CD8-positive, alpha-beta memory T cell (primary cell): ENCODE measurements around the gene CEND1. TPM values are rescaled to one million over a fixed set of nuclear protein-coding genes. Genes with fewer than 3 reads are reported as not detected.

Source experiments
- CTCF ChIA-PET: fragments of 350-600 bp; sonication (Branson Sonifier 250); formaldehyde crosslinking; loops from one replicate; lab custom pipeline; 2021; ENCODE audit warnings: antibody characterized with exemption; lab: Charles Lee
- POLR2A ChIA-PET: fragments of 350-600 bp; sonication (Branson Sonifier 250); formaldehyde crosslinking; loops from one replicate; lab custom pipeline; 2021; ENCODE audit warnings: antibody characterized with exemption; lab: Charles Lee
- DNase-seq, 5 donors: peaks; one replicate each; pipeline versions ENCODE4 v3.0.0 to v3.0.0-alpha.2; 2020 to 2022; ENCODE audit warnings: mixed read lengths in 1 of 5
- H3K27ac ChIP-seq: one replicate; pipeline ENCODE4 v1.7.0; 2013; ENCODE audit warnings: low read depth, mild to moderate bottlenecking, low read length, moderate library complexity
- H3K27me3 ChIP-seq: 2 replicates; pipeline ENCODE4 v1.7.0; 2013; ENCODE audit warnings: low read length, mild to moderate bottlenecking; ENCODE audit not compliant: insufficient read depth, poor library complexity, severe bottlenecking
- H3K36me3 ChIP-seq: 2 replicates; pipeline ENCODE4 v1.7.0; 2013; ENCODE audit warnings: mild to moderate bottlenecking, low read length, moderate library complexity; ENCODE audit not compliant: insufficient read depth
- H3K4me1 ChIP-seq: 2 replicates; pipeline ENCODE4 v1.7.0; 2013; ENCODE audit warnings: mild to moderate bottlenecking, low read length, moderate library complexity; ENCODE audit not compliant: insufficient read depth
- H3K4me3 ChIP-seq: 2 replicates; pipeline ENCODE4 v1.7.0; 2013; ENCODE audit warnings: mild to moderate bottlenecking, low read length
- H3K9me3 ChIP-seq: 2 replicates; pipeline ENCODE4 v1.7.0; 2013; ENCODE audit warnings: mild to moderate bottlenecking, low read length
- H3K27ac Mint-ChIP-seq, 8 donors: one replicate each; pipeline ENCODE4 v1.8.0; 2020 to 2021; ENCODE audit warnings: mixed read lengths in 8 of 8, mild to moderate bottlenecking in 6 of 8, inconsistent platforms in 3 of 8, moderate library complexity in 3 of 8
- H3K27me3 Mint-ChIP-seq, 2 donors: one replicate each; pipeline ENCODE4 v1.8.0; 2020 to 2021; ENCODE audit warnings: mixed read lengths in 2 of 2, mild to moderate bottlenecking in 1 of 2, moderate library complexity in 1 of 2
- H3K36me3 Mint-ChIP-seq, 3 donors: one replicate each; pipeline ENCODE4 v1.8.0; 2020 to 2021; ENCODE audit warnings: mixed read lengths in 3 of 3, inconsistent platforms in 1 of 3, mild to moderate bottlenecking in 1 of 3
- H3K4me1 Mint-ChIP-seq, 3 donors: one replicate each; pipeline ENCODE4 v1.8.0; 2020 to 2021; ENCODE audit warnings: mixed read lengths in 3 of 3, inconsistent platforms in 1 of 3, mild to moderate bottlenecking in 1 of 3
- H3K4me3 Mint-ChIP-seq, 7 donors: one replicate each; pipeline ENCODE4 v1.8.0; 2020 to 2021; ENCODE audit warnings: mixed read lengths in 7 of 7, mild to moderate bottlenecking in 6 of 7, moderate library complexity in 4 of 7, inconsistent platforms in 2 of 7
- H3K9me3 Mint-ChIP-seq, 5 donors: one replicate each; pipeline ENCODE4 v1.8.0; 2020 to 2022; ENCODE audit warnings: mixed read lengths in 5 of 5, mild to moderate bottlenecking in 3 of 5, moderate library complexity in 2 of 5, inconsistent platforms in 1 of 5
- polyA plus RNA-seq: library from polyadenylated mRNA; unstranded; fragments of 300-500 nt; fragmentation: Illumina TruSeq; gene quantifications from one replicate; pipeline ENCODE4 v1.2.3, GENCODE V29; 2021
- total RNA-seq, 2 experiments: library from RNA; stranded (reverse); gene quantifications; one replicate each; pipeline ENCODE4 v1.2.3, GENCODE V29; 2021

Gene CEND1
- total and polyA plus RNA-seq, 3 experiments from 2014 or later: 0.13 to 2.6 (median 2.1) TPM

DNA sequence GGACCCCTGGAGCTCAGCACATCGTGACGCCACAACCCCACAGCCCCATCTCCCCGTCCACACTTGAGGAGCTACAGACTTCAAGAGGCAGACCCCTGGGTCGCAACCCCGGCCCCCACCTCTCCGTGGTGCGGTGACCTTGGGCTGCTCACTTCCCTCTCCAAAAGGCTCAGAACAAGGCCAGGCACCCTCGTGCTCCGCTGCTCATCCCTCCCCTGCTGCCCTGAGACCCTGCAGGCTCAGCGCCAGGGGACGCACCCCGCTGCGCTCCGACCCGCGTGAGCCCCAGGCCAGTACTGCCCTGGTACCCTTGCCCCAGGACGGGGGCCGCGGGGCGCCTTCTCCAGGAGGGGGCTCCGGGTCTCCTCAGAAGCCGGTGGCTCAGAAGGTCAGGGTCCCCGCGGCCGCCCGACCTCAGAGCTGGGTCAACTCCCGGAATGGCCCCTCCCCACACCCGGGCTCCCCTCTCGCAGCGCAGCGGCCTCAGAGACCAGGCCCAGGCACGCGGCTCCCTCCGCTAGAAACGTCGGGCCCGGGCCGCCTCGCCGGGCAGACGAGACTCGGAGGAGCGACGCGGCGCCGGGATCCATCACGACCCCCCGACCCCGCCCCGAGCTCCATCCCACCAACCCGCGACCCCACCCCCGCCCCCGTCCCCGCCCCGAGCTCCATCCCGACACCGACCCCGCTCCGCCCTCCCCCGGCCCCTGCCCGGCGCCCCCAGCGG, 13.2 kb downstream of the CEND1 start:
- no peaks in the 10 kb centered on the region for H3K27me3 ChIP-seq
- Mint-ChIP-seq H3K4me3 (peak overlapping the region; percentile 75 to 91 (median 82)), H3K27me3 (no peaks in the 10 kb centered on the region), H3K9me3 (no peaks in the 10 kb centered on the region), H3K36me3 (peaks cover 0 to 7% (median 0%) of the 10 kb centered on the region in 3 donors), H3K4me1 (peaks cover 5 to 32% (median 22%) of the 10 kb centered on the region in 3 donors), H3K27ac (peak overlapping the region in 5 of 8 donors; percentile 30 to 98 (median 84))
- H3K36me3 ChIP-seq: no peaks in the 10 kb centered on the region
- peaks cover 21% of the 10 kb centered on the region for H3K4me1 ChIP-seq
- no peak for DNase-seq
- peak overlapping the region; percentile 51 for H3K4me3 ChIP-seq
- CTCF ChIA-PET: interaction anchor here (1.2 kb wide), 2 partner anchors 11 to 22 kb away, joined by 3 read pairs; no protein-coding TSS in a partner anchor
- no peaks in the 10 kb centered on the region for H3K9me3 ChIP-seq
- peak overlapping the region; percentile 54 for H3K27ac ChIP-seq
- POLR2A ChIA-PET: interaction anchor here (0.9 kb wide), 1 partner anchor 29 kb away, joined by 5 read pairs; the partner anchor contains the start of gene TALDO1

DNA sequence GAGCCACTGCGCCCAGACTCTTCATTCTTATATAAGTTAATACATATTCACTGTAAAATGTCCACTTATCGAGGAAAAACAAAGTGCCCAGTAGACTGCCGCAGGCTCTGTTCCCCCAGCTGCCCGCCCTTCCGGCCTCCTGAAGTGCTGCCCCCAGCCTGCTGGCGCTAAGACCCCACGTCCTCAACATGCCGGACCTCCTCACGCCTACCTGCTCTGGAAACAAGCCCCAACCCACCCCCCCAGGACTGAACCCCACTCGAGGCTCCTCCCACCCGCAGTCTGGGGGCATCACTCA, 13.7 kb downstream of the CEND1 start:
- CTCF ChIA-PET: interaction anchor here (0.6 to 1.2 kb wide), 3 partner anchors 10 to 96 kb away, joined by 3 read pairs; no protein-coding TSS in a partner anchor
- Histone ChIP-seq H3K36me3 (no peaks in the 10 kb centered on the region), H3K27me3 (no peaks in the 10 kb centered on the region), H3K4me1 (peaks cover 21% of the 10 kb centered on the region), H3K27ac (peak overlapping the region; percentile 54), H3K4me3 (peak overlapping the region; percentile 51), H3K9me3 (no peaks in the 10 kb centered on the region)
- Mint-ChIP-seq H3K4me3 (peak overlapping the region; percentile 75 to 91 (median 82)), H3K4me1 (peaks cover 5 to 32% (median 22%) of the 10 kb centered on the region in 3 donors), H3K36me3 (peaks cover 0 to 7% (median 0%) of the 10 kb centered on the region in 3 donors), H3K27ac (peak overlapping the region in 5 of 8 donors; percentile 30 to 98 (median 84)), H3K9me3 (no peaks in the 10 kb centered on the region), H3K27me3 (no peaks in the 10 kb centered on the region)
- POLR2A ChIA-PET: interaction anchor here (0.9 to 1.2 kb wide), 2 partner anchors 28 to 33 kb away, joined by 3 to 5 read pairs; partner anchors contain the start of genes RPLP2 and TALDO1
- DNase-seq: no peak

DNA sequence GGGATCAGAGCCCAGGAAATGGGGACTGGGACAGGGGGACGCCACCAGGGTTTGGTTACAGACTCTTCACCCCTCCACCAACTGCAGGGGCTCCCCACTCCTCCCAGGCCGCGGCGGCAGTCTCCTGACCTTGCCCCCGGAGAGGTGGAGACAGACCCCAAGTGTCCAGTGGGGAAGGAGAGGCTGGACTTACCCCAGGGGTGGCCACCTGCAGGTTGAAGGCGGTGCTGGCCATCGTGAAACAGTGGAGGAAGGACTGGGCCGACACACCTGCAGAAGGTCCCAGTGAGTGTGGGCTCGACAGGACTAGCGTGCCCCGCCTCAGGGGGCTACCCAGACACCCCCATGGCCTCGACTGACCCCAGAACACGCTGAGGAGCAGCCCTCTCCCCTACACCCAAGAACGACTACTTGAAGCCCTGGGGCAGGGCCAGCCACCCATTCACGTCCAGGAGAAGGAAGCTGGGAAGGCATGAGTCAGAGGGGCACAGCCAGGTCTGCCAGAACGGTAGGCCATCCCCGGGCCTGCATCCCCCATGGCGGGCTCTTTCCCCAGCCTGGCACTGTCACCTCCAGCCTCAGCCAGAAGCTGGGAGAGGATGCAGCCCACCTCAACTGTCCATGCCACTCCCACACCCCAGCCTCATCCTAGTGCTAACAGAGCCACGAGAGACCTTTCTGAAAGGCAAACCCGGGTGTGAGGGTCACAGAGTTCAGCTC, 14.9 kb downstream of the CEND1 start:
- Mint-ChIP-seq H3K4me1 (peaks cover 5 to 32% (median 19%) of the 10 kb centered on the region in 3 donors), H3K9me3 (no peaks in the 10 kb centered on the region), H3K36me3 (peaks cover 0 to 17% (median 1%) of the 10 kb centered on the region in 3 donors), H3K4me3 (peak overlapping the region; percentile 61 to 87 (median 79)), H3K27me3 (no peaks in the 10 kb centered on the region), H3K27ac (peak overlapping the region in 2 of 8 donors; percentile 54 to 94)
- H3K4me1 ChIP-seq: peaks cover 21% of the 10 kb centered on the region
- H3K36me3 ChIP-seq: no peaks in the 10 kb centered on the region
- no peaks in the 10 kb centered on the region for H3K9me3 ChIP-seq
- ChIA-PET CTCF (interaction anchor here (1.2 kb wide), 1 partner anchor 24 kb away, joined by 3 read pairs; no protein-coding TSS in a partner anchor), POLR2A (interaction anchor here (1.2 kb wide), 1 partner anchor 34 kb away, joined by 3 read pairs; the partner anchor contains the start of gene RPLP2)
- no peak overlapping the region for H3K4me3 ChIP-seq
- no peak for DNase-seq
- H3K27ac ChIP-seq: peak overlapping the region; percentile 54
- H3K27me3 ChIP-seq: no peaks in the 10 kb centered on the region

DNA sequence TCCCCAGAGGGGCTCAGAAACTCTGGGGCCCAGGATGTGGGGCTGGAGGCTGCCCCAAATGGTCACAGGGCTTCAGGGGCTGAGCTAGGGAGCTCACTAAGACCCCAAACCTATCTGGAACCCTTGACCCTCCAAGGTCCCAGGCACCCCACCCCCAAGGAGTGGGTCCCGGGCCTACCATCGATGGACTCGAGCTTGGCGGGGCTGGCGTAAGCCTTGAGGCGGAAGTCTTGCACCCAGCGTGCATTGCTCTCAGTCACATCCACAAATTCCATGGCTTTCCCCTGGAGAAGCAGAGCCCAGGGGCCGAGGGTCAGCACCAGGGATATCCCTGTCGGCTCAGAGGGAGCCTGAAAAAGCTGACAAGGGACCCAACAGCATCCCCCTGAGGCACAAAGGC, 16.1 kb downstream of the CEND1 start:
- ChIA-PET CTCF (no interaction called here), POLR2A (no interaction called here)
- no peak for DNase-seq
- Mint-ChIP-seq H3K36me3 (peaks cover 0 to 16% (median 1%) of the 10 kb centered on the region in 3 donors), H3K4me3 (no peak overlapping the region), H3K27ac (no peak overlapping the region), H3K27me3 (no peaks in the 10 kb centered on the region), H3K9me3 (no peaks in the 10 kb centered on the region), H3K4me1 (peaks cover 5 to 24% (median 14%) of the 10 kb centered on the region in 3 donors)
- H3K4me3 ChIP-seq: no peak overlapping the region
- no peaks in the 10 kb centered on the region for H3K36me3 ChIP-seq
- H3K4me1 ChIP-seq: peaks cover 21% of the 10 kb centered on the region
- H3K27ac ChIP-seq: no peak overlapping the region
- no peaks in the 10 kb centered on the region for H3K27me3 ChIP-seq
- H3K9me3 ChIP-seq: no peaks in the 10 kb centered on the region

DNA sequence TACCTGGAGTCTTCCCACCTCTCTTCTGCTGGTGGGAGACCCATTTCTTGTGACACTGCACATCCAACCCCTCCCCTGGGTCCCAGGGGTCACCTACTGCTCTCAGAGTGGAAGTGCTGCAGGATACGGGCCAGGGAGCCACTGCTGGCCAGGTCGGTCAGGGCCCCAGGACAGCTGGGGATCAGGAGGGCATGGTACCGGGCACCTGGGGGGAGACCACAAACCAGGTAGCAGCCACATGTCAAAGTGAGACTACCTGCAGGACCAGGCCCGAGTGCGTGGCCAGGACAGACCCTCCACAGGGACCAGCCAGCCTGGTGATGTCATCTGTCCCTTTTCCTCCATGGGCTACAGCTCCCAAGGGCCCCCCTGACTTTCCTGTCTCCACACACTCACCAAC, 16.5 kb downstream of the CEND1 start:
- Mint-ChIP-seq H3K27ac (peak overlapping the region in 1 of 8 donors; percentile 32), H3K27me3 (no peaks in the 10 kb centered on the region), H3K4me1 (peaks cover 5 to 23% (median 14%) of the 10 kb centered on the region in 3 donors), H3K36me3 (peaks cover 0 to 16% (median 1%) of the 10 kb centered on the region in 3 donors), H3K9me3 (no peaks in the 10 kb centered on the region), H3K4me3 (no peak overlapping the region)
- POLR2A ChIA-PET: no interaction called here
- Histone ChIP-seq H3K9me3 (no peaks in the 10 kb centered on the region), H3K27me3 (no peaks in the 10 kb centered on the region), H3K4me1 (peaks cover 19% of the 10 kb centered on the region), H3K36me3 (no peaks in the 10 kb centered on the region), H3K4me3 (no peak overlapping the region), H3K27ac (no peak overlapping the region)
- CTCF ChIA-PET: no interaction called here
- DNase-seq: no peak

DNA sequence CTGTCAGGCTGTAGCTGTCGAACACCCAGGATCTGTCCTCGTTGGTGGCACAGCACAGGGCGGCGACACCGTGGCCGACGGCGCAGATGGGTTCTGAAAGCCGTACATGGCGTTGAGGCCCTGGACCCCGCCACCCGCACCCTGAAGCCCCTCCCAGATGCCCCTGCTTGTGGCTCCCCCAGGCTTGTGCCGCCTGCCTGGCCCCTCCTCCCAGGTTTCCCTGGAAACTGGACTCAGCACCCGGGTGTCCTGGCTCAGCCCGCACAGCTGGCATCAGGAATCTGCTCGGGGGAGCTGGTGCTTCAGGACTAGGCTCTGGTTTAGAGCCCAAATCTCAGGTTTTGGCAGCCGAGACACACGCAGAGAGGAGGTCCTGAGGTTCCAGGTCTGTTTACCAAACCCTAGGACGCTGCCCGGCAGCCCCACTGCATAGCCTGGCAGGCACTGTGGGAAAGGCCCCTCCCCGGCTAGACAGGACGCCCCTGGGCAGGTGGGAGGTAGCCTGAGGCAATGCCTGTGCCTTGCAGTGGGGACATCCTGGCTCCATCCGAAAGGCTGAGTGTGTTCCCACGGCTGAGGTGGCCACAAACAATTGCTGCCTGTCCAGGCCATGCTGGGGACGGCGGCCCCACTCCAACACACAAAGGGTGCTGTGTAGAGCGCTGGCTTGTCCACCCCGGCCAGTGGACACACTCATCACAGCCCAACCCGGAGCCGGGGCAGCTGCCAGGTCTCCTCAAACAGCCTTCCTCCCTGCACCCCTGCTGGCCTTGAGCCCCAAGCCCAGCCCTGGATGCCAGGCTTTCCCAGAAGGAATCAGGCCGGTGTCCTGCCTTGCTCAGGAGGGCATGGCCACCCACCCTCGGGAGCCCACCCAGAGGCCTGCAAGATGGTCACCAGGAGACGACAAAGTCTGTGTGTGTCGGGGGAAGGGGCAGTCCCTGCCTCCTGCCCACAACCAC, 17.2 kb downstream of the CEND1 start:
- Mint-ChIP-seq H3K36me3 (peaks cover 0 to 16% (median 1%) of the 10 kb centered on the region in 3 donors), H3K4me3 (peak overlapping the region in 1 of 7 donors; percentile 13), H3K4me1 (peaks cover 5 to 19% (median 14%) of the 10 kb centered on the region in 3 donors), H3K9me3 (no peaks in the 10 kb centered on the region), H3K27me3 (no peaks in the 10 kb centered on the region), H3K27ac (no peak overlapping the region)
- H3K27me3 ChIP-seq: no peaks in the 10 kb centered on the region
- ChIA-PET CTCF (no interaction called here), POLR2A (no interaction called here)
- no peak for DNase-seq
- H3K9me3 ChIP-seq: no peaks in the 10 kb centered on the region
- H3K36me3 ChIP-seq: no peaks in the 10 kb centered on the region
- H3K27ac ChIP-seq: no peak overlapping the region
- H3K4me1 ChIP-seq: peaks cover 13% of the 10 kb centered on the region
- H3K4me3 ChIP-seq: no peak overlapping the region

DNA sequence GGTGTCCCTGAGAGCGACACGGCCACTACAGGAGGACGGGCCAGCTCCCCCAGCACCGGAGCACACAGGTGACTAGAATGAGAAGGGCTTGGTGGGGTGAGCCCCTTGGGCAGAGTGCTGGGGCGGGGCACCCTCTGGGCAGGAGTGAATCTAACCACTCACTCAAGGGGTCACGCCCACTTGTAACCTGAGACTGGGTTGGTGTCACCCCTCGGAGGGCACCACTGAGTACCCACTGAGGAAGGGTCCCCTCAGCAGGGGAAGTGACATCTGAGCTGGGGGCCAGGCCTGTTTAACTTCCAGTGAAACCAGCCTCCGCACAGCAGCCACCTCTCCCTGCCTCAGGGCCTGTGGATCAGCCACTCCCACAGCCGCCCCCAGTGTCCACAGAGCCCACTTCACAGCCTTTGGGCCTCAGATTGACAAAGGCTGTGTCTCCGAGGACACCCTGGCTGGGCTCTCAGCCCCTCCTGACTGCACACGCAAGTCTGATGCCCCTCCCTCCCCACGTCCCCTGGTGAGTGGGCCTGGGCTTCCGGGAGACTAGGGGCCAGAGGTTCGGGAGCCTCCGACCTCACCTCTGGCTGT, 18.2 kb downstream of the CEND1 start:
- H3K4me1 Mint-ChIP-seq: peaks cover 5 to 18% (median 14%) of the 10 kb centered on the region in 3 donors
- no peaks in the 10 kb centered on the region for H3K9me3 ChIP-seq
- H3K27me3 ChIP-seq: no peaks in the 10 kb centered on the region
- H3K27me3 Mint-ChIP-seq: no peaks in the 10 kb centered on the region
- peaks cover 0 to 21% (median 1%) of the 10 kb centered on the region in 3 donors for H3K36me3 Mint-ChIP-seq
- H3K4me1 ChIP-seq: peaks cover 13% of the 10 kb centered on the region
- H3K4me3 Mint-ChIP-seq: no peak overlapping the region
- no peaks in the 10 kb centered on the region for H3K36me3 ChIP-seq
- H3K9me3 Mint-ChIP-seq: no peaks in the 10 kb centered on the region
- H3K27ac Mint-ChIP-seq: no peak overlapping the region
- no peak overlapping the region for H3K4me3 ChIP-seq
- ChIA-PET CTCF (no interaction called here), POLR2A (no interaction called here)
- DNase-seq: no peak
- H3K27ac ChIP-seq: no peak overlapping the region
